Activated naive CD8-positive, alpha-beta T cell treated with anti-CD3 and anti-CD28 coated beads, Interleukin-2, amount 50 U/mL, for 16 hours (primary cell): ENCODE measurements around the gene MLXIP.
"Not testable (repeated sequence)": the region's sequence is repeated elsewhere in the genome, so short reads cannot be mapped to it uniquely, and the experiment has no call there.

ENCODE experiments used
- DNase-seq: peaks from one replicate; pipeline ENCODE4 v3.0.0-alpha.2; 2020; ENCODE audit warnings: low read depth, low spot score

Gene MLXIP

DNA sequence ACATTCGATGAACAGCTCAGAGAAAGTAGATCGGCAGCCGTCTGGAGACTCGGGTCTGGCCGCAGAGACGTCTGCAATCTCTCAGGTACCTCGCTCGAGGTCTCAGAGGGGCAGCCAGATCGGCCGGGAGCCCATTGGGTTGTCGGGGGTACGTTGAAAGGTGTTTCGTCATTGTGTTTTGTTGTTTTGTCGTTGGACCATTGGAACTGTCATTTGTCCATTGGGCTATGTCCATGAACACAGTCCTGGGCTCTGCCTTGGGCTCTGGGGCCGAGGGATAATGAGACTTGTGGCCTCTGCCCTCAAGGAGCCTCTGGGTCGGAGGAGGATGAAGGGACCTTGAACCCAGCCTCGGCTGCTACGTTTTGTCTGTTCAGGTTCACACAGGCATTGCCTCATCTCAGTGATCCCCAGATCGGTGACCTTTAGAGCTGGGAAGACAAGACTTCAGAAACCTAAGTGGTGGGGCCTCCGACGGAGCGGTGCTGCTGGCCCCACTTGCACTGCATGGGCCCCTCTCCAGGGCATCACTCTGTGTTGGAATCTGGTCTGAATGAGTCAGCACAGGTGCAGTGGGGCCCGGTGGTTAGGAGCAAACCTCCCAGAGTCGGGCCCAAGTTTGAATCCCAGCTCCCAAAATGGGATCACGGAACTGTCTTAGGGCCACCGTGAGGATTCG, 23.6 kb upstream of the MLXIP start:
- no peak for DNase-seq

DNA sequence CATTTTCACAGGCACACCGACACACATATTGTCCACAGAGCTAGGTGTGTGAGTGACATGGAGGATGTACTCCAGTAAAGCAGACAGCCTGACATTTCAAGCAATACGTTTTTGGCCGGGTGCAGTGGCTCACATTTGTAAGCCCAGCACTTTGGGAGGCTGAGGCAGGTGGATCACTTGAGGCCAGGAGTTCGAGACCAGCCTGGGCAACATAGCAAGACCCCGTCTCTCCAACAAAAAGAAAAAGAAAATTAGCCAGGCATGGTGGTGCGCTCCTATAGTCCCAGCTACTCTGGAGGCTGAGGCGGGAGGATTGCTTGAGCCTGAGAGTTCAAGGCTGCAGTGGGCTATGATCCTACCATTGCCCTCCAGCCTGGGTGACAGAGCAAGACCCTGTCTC, 22.1 kb upstream of the MLXIP start:
- not testable (repeated sequence) for DNase-seq

DNA sequence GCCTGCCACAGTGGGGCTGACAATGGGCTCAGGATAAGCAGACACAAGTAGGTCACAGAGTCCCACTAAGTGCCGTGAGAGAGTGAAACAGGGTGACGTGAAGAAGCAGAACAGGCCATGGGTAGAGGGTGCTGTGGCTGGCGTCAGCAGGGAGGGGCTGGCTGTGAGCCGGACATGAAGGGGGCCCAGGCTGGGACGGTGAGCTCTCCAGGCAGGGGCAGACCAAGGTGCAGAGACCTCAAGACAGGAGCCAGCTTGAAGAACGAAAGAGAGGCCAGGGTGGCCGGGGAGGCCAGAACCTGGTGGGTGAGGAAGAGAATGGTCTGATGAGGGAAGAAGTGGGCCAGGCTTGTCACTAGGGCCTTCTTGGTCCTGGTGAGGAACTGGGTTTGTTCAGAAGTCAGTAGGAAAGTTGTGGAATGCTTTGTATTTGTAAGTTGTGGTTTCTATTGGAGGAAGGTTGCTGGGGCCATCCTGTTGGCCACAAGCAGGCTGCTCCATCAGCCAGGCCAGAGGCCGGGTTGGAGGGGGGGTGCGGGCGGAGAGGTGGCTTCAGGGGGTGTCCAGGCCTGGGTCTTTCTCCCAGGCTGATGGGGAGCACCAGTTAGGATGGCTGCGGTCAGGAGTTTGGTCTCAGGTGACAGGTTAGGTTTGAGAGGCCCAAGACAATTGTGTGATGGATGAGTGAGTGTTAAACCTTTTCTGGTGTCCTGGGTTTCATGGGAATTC, 21.4 kb upstream of the MLXIP start:
- no peak for DNase-seq

DNA sequence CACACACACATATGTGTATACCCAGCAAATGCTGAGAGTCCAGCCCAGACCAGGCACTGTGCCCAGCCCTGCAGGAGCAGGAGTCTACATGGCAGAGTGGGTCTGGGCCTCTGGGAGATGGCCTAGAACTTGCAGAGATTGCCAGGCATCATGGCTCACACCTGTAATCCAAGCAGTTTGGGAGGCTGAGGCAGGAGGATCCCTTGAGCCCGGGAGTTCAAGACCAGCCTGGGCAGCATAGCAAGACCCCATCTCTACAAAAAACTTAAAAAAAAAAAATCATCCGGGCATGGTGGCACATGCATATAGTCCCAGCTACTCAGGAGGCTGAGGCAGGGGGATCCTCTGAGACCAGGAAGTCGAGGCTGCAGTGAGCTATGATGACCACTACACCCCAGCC, 20.8 kb upstream of the MLXIP start:
- no peak for DNase-seq

DNA sequence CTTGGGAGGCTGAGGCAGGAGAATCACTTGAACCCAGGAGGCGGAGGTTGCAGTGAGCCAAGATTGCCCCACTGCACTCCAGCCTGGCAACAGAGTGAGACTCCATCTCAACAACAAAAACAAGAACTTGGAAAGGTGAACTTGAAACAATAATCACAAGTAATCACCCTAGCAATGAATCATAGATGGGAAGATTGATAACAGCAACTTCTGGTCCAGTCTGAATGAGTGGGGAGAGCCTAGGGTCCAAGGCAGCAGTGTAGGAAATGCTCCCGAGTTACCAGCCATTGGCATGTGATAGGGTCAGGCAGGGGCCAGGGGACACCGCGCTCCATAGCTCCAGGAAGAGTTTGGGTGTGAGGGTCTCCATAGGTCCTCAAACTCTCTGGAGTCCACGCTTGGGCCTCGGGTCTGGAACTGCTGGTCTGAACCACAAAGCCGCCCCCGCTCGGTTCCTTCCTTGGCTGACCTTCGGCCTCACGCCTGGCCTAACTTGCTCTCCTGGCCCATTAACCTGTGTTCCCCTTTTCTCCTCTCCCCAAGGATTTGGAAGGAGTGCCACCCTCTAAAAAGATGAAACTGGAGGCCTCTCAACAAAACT, 19.9 kb upstream of the MLXIP start:
- no peak for DNase-seq

DNA sequence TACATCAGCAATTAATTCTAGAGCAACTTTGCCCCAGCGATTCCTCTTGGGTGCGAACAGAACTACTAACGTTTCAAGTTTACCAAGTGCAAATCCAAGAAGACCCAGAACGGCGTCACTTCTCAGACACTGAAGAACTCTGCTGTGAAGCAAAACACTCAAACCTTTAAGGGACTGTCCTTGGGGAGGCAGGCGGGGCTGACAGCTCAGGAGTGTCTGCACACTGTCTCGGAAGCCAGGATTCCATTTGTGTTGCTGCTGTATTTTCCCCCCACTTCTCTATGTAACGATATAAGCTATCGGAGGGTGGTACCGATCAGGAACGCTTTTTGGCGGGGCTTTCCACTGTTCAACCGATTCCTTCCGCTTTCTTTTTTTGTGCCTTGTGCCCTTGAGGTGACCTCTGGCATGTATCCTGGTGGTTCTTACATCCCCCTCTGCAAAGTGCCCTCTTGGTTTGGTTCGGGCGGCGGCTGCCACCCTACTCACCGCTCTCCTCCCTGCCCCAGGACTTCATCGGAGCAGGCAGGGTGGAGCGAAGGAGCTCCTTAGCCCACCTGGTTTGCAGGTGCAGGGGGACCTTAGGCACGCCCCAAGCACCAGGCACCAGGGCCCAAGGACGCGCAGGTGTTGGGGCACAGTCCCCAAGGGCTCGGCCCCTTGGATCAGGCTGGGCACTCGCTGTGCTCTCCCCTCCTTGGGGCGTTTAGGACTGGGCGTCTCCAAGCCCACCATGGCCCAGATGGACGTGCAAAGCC, 19.2 kb upstream of the MLXIP start:
- no peak for DNase-seq

DNA sequence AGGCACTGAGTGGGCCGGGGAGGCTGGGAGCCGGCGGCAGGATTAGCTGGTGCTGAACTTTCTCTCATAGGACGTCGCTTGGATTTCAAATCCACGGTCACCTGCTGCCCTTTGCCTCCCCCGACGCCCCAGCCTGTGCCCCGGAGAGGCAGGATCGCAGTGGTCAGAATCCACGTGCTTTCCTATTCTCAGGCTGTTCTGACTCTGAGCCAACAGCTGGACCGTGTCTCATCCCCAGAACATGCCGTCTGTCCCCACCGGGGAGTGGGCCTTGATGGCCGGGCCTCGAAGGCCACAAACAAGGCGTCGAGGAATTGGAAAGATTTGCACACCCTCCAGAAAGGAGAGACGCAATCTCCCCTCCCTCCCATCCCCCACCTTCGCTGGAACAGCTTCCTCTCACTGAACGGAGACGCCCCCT, 18.5 kb upstream of the MLXIP start:
- no peak for DNase-seq

DNA sequence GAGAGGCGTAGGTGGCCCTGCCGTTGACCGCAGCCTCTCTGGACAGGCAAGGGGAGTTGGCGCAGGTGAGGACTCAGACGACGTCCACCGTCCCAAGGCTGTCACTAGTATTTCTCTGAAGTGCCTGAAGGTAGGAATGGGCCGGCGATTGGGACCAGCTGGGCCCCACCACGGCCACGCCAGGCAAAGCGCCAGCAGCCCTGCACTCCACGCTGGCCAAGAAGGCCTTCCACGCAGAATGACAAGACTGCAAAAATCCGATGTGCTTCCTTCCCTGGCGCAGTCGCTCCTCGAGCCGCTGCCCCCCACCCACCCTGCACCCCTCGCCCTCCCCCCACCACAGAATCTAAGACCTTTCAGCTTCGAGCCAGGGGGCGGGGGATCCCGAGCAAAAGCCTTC, 17.3 kb upstream of the MLXIP start:
- no peak for DNase-seq

DNA sequence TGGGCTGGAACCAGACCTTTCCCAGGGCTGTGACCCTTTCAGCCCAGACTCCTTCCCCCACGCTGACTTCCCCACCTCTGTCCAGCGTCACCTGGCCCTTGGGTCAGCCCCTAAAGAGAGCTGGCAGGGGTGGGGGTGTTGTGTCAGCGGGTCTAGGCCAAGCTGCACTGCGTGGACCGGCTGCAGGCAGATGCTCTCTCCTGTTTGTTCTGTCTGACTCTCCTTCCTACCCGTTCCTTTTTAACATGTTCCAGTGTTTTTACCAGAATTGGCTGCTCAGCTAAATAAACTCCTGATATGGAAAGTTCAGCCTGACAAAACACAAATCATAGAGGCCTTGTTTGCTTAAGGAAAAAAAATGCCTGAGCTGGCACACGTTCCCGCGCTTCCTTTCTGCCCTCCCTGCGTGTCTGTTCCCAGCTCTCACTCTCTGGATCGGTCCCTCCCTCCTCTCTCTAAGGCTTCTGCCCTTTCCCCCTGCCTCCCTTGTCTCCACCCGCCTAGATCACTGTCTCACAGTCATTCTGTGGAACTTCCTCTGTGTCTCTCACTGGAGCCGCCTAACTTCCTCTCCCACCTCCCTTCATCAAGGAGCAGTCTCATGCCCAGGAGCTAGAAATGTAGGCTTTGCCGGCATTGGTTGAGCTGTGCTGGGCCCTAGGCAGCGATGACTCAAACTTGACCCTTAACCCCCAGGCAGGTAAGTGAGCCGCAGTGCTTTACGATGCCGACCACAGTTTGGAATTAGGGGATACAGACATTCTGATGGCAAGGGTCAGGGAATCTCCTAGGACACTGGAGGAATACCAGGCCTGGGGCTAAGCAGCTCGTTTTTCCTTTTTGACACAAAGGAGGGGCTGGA, 15.5 kb upstream of the MLXIP start:
- DNase-seq: no peak

DNA sequence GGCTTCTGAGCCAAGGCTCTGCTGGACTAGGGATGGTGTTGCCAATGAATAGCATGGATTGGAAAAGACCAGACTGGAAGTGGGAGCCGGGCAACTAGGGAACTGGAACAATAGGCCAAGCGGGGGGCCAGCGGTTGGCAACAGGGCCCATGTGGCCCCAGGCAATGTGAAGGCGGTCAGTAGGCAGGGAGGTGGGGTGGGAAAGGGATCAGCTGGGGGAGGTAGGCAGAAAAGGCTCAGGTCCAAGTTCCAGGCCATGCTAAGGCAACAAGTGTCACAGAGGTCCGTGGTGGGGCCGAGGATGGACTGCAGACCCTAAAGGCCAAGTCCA, 14.9 kb upstream of the MLXIP start:
- no peak for DNase-seq

DNA sequence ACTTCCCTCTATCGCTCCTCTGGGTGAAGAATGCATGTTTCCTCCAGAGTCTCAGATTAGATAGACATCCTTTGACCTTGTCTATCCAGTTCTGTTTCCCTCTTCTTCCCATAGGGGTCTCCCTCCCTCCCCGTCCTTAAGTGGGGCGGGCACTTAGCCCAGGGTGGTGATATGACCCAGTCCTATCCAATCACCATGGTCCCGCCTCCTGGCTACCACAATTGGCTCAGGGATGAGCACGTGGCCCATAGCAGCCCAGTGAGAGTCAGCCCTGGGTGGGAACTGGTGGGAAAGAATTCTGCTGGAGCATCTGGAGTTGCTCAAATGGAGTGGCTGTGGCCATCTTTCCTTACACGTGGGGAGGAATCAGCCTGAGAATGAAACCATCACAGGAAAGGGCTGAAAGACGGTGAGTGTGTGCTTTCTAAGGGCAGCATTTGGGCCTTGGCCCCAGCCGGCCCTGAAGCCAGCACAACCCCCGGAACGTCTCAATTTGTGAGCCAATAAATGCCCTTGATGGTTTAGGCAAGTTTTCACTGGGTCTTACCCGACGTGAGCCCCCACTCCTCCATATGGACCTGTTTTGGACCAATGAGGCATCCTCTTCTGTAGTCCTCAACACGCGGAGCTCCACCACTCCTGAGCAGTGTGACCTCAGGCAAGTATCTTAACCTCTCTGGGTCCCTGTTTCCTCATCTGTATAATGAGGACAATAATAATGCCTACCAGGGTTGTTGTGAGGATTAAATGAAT, 14.4 kb upstream of the MLXIP start:
- DNase-seq: no peak

DNA sequence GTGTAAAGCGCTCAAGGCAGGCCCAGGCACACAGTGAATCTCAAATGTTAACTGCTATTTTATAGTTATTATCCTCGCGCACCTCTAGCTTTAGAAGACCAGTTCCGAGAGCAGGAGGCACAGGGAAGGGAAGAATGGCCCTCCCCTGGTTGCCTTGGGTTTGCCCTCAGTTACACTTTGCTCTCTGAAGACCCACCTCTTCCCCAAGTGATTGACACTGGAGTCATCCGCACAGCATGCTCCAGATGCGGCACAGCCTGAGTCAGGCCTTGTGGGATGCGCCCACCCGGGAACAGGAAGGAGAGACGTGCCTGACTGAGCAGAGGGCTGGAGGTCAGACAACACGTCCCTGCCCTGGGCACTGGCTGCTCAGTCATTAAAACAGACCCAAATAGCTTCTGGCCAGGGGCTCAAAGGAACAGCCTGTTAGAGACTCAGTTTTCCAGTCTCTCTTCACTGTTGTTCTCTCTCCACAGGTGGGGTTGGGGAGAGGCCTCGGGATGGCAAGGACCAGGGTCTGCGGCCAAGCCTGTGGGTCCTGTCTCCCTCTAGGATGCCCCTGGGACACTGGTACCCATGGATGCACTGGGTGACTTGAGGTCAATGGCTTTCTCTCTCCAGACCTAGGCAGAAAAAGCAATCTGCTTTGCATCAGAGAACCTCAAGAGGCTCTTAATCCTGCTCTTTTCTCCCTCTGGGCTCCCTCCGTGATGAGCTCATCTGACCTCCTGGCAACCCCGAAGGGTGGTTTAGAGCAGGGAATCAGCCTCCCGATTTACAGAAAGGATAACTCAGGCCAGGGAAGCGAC, 13.6 kb upstream of the MLXIP start:
- no peak for DNase-seq

DNA sequence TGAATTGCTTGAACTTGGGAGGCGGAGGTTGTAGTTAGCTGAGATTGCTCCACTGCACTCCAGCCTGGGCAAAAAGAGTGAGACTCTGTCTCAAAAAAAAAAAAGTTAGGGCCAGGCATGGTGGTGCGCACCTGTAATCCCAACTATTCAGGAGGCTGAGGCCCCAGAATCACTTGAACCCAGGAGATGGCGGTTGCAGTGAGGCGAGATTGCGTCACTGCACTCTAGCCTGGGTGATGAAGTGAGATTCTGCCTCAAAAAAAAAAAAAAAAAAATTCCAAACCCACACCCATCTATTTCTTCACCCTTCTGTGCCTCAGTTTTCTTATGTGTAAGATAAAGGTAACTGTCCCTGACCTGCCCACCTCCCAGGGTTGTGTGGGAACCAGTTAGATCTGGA, 11.0 kb upstream of the MLXIP start:
- no peak for DNase-seq

DNA sequence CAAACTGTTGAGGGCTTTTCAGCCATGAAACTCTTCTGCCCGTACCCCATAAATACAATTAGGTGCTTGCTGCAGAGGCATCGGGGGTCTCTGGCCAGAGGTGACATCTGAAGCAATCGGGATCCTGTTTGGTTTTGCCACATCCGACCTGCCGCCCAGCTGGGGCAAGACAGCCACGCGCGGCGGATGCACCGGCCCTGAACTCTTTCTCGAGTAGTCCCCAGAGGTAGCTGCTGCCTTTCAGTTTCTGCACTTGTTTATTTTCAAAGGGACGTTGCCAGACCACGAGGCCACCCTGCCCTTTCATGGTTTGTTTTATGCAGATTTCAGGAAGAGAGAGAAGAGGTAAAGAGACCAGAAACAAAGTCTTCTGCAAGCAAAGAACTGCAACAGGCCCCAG, 10.6 kb upstream of the MLXIP start:
- no peak for DNase-seq

DNA sequence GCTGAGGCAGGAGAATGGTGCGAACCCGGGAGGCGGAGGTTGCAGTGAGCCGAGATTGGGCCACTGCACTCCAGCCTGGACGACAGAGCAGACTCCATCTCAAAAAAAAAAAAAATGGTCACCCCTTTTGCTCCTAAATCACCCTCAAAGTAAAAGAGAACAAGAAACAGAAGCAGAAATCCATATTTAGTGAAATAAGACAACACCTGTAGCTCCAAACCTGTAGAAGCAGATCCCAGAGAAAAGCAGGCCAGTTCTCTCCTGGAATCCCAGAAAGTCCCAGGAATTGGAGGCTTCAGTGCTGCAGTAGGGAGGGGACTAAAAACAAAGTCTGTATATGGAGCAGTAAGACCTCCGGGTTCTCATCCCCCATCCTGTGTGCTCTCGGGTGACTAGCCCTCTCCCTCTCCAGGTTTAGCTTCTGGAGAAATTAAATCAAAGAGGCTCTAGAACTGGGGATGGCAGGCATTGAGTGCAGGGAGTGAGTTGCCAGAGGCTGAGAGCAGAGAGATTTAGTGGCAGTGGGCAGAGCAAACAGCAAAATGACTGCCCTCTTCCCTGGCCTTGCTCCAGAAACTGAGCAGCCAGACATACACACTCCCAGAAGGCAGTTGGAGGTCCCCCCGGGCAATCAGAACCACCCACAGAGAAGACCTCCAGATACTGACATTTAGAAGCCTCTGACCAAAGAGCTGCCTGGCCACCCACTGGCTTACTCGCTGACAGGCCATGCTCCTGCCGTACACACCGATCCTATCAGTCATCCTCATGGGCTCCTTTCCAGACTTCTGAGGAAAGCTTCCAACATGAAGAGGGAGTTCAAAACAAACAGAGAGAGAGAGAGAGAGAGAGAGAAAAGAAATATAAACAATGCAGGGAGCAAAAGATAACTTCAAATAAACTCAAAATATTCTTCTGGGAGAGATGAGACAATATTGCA, 6.3 kb upstream of the MLXIP start:
- DNase-seq: no peak

DNA sequence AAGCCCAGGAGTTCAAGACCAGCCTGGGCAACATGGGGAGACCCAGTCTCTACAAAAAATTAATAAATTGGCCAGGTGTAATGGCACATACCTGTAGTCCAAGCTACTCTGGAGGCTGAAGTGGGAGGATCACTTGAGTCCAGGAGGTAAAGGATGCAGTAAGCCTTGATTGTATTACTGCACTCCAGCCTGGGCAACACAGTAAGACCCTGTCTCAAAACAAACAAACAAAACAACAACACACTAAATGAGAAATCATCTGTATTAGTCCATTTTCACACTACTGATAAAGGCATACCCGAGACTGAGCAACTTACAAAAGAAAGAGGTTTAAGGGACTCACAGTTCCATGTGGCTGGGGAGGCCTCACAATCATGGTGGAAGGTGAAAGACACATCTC, 4.7 kb upstream of the MLXIP start:
- no peak for DNase-seq

DNA sequence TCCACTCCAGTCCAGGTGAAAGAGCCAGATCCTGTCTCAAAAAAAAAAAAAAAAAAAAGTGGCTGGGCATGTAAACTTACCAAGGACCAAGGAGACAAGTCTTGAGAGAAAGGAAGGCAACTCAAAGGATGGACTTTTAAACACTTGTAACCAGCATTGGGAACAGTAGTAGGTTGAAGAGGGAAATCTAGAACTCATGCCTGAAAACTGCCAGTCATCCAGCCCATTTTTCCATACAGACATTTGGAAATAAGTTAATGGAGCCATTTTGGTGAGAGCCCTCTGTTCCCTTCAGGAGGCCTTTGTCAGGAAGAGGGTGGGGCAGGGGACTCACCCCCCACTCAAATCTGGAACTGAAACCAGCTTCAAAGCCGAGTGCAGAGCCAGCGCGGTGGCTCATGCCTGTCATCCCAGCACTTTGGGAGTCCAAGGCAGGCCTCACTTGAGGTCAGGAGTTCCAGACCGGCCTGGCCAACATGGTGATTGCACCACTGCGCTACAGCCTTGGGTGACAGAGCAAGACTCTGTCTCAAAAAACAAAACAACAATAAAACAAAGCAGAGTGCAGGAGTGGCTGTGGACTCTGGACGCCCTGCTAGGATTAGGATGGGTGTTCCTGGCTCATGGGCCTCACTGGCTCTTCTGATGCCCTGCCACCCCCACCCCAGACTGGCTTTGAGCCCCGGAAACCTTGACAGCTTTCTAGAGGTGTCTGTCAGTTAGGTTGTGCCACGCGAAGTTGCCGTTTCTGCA, 1.6 kb upstream of the MLXIP start:
- no peak for DNase-seq

DNA sequence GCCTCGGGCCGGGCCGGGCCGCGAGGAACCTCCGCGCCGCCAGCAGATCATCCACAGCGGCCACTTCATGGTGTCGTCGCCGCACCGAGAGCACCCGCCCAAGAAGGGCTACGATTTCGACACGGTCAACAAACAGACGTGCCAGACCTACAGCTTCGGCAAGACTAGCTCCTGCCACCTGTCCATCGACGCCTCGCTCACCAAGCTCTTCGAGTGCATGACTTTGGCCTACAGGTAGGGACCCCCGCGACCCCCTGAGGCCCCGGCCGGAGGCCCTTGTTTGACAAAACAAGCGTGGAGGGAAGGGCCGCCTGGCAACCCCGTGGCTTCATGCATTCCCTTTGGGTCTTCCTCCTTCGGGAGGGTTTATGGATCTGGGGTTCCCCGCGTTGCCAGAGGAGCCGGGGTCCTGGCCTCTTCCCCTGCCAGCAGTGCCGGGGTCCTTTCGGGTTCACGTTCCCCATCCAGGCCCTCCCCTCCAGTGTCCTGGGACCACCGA, 526 bp downstream of the MLXIP start:
- DNase-seq: no peak
